IMR-90 (cell line): ENCODE measurements around the gene TIGD3. TPM values are rescaled to one million over a fixed set of nuclear protein-coding genes. Genes with fewer than 3 reads are reported as not detected.
A peak's percentile ranks its signal among the peaks of the same experiment; 100 is the strongest.

Experiments used
- ELK1 ChIP-seq: fragments of 150-350 bp; IDR thresholded peaks from 2 replicates; pipeline ENCODE4 v1.6.1; 2016; ENCODE audit warnings: low read depth, mild to moderate bottlenecking, low read length, moderate library complexity, borderline replicate concordance
- MAZ ChIP-seq: IDR thresholded peaks from 2 replicates; pipeline ENCODE4 v1.6.1; 2012; ENCODE audit warnings: low read depth, mild to moderate bottlenecking, low read length, improper control_type of control experiment, moderate library complexity, borderline replicate concordance
- polyA plus RNA-seq, 3 experiments: library from polyadenylated mRNA; depleted of rRNA; stranded (reverse); fragments of >200 nt; gene quantifications; 2 replicates each; pipeline ENCODE4 v1.2.3, GENCODE V29; 2012; ENCODE audit warnings: low replicate concordance in 1 of 3
- total RNA-seq: library from RNA; depleted of rRNA; stranded (reverse); fragments of >200 nt; gene quantifications from 2 replicates; pipeline ENCODE4 v1.2.3, GENCODE V29; 2012

The TIGD3 gene
- total and polyA plus RNA-seq, 2 of the 4 experiments (the other 2 are of a cell fraction), result 0.12 TPM; not detected in 1

- TF ChIP-seq ELK1 (no peak), MAZ (peak; percentile 99)
Observed at GRCh38 chr11:65382033-65382803, 27.7 kb downstream of the TIGD3 start, which contains the start of gene SLC25A45 (continued).
